Caco-2 (cell line): ENCODE data around the gene UCP2. TPM values are rescaled to one million over a fixed set of nuclear protein-coding genes. Genes with fewer than 3 reads are reported as not detected.
A peak's percentile ranks its signal among the peaks of the same experiment; 100 is the strongest.

Experiments used
- BruUV-seq: library from RNA; stranded (reverse); fragments of 400-500 nt; replicated peaks from 2 replicates; lab custom pipeline; 2021; lab: Mats Ljungman, UMichigan
- CTCF ChIA-PET: fragments of 300-600 bp; sonication (Branson Sonifier 250); formaldehyde crosslinking; loops from one replicate; lab custom pipeline; 2022; ENCODE audit warnings: antibody characterized with exemption; lab: Charles Lee
- POLR2A ChIA-PET: fragments of 300-600 bp; sonication (Branson Sonifier 250); formaldehyde crosslinking; loops from one replicate; lab custom pipeline; 2022; ENCODE audit warnings: antibody characterized with exemption; lab: Charles Lee
- DNase-seq, 2 experiments: peaks; one replicate each; pipeline versions ENCODE4 v3.0.0 to v3.0.0-alpha.2; 2020 to 2022
- H3K27me3 ChIP-seq: replicated peaks from 2 replicates; pipeline ENCODE4 v1.6.0; 2011; ENCODE audit warnings: low read length; ENCODE audit not compliant: control insufficient read depth, insufficient read depth
- H3K36me3 ChIP-seq: 2 replicates; pipeline ENCODE4 v1.5.1; 2011; ENCODE audit warnings: low read length; ENCODE audit not compliant: control insufficient read depth, insufficient read depth
- H3K4me1 ChIP-seq: fragments of 250-450 bp; sonication (Bioruptor Pico); 2 replicates; pipeline ENCODE4 v1.5.1; 2020; ENCODE audit warnings: mild to moderate bottlenecking
- H3K4me3 ChIP-seq: 2 replicates; pipeline ENCODE4 v1.5.1; 2011; ENCODE audit warnings: low read depth, mild to moderate bottlenecking, control low read depth, low read length
- H3K9me3 ChIP-seq: fragments of 250-450 bp; sonication (Bioruptor Pico); 2 replicates; pipeline ENCODE4 v1.5.1; 2020; ENCODE audit warnings: mild to moderate bottlenecking, moderate library complexity
- H3K27ac Mint-ChIP-seq: one replicate; pipeline ENCODE4 v1.8.0; 2022; ENCODE audit warnings: mixed read lengths; ENCODE audit not compliant: unreplicated experiment
- H3K27me3 Mint-ChIP-seq: one replicate; pipeline ENCODE4 v1.8.0; 2022; ENCODE audit warnings: mixed read lengths; ENCODE audit not compliant: insufficient read depth, unreplicated experiment
- H3K36me3 Mint-ChIP-seq: one replicate; pipeline ENCODE4 v1.8.0; 2022; ENCODE audit warnings: mild to moderate bottlenecking, mixed read lengths; ENCODE audit not compliant: insufficient read depth, unreplicated experiment
- H3K4me1 Mint-ChIP-seq: one replicate; pipeline ENCODE4 v1.8.0; 2022; ENCODE audit warnings: low read depth, mixed read lengths; ENCODE audit not compliant: unreplicated experiment
- H3K4me3 Mint-ChIP-seq: one replicate; pipeline ENCODE4 v1.8.0; 2022; ENCODE audit warnings: mild to moderate bottlenecking, moderate library complexity, mixed read lengths; ENCODE audit not compliant: unreplicated experiment
- H3K9me3 Mint-ChIP-seq: one replicate; pipeline ENCODE4 v1.8.0; 2022; ENCODE audit warnings: mixed read lengths; ENCODE audit not compliant: unreplicated experiment
- intact Hi-C: fragments of 100-400 bp; cut with micrococcal nuclease; formaldehyde crosslinking; loops from one replicate; pipeline ENCODE4 v1.10.0; 2022; ENCODE audit not compliant: unreplicated experiment
- total RNA-seq: library from RNA; stranded (reverse); gene quantifications from 2 replicates; pipeline ENCODE4 v1.2.3, GENCODE V29; 2022
- TF ChIP-seq, protein P1 (sequence below), 2 experiments: fragments of 200-600 bp in 1 of 2; IDR thresholded peaks; 1 replicate in 1 of 2; 2 replicates in 1 of 2; pipeline versions ENCODE4 v1.5.1 to v1.8.0; 2011 to 2022; ENCODE audit warnings: antibody characterized with exemption in 1 of 2, control low read depth in 1 of 2, inconsistent platforms in 1 of 2, low read depth in 1 of 2, low read length in 1 of 2, mild to moderate bottlenecking in 1 of 2, moderate library complexity in 1 of 2; ENCODE audit not compliant: insufficient read depth in 1 of 2, severe bottlenecking in 1 of 2, unreplicated experiment in 1 of 2

UCP2 gene
- total RNA-seq, 1 experiment from 2014 or later = 144 TPM

DNA sequence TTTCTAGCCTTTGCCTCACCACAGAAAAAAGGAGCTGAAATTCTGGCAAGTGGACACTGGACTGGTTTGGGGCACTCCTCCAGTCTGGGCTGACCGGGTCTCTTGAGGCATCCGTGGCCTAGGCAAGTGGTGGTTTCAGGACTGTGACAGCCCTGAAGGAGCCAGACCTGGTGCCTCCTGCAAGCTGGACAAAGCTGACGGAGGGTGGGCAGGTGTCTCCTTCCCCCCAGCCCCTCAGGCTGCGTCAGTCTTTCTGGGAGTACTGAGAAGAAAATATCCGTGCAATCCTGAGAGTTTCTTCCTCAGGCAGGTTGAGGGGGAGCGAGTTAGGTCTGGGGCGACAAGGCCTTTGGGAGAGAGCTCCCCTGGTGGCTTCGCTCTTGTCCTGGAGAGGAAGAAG lies 30.5 kb upstream of the UCP2 start:
- no peaks in the 10 kb centered on the region for H3K4me1 Mint-ChIP-seq
- BruUV-seq = no TSS peak
- peaks cover 5% of the 10 kb centered on the region for H3K36me3 Mint-ChIP-seq
- POLR2A ChIA-PET = no interaction called here
- Histone ChIP-seq H3K27me3 (no peaks in the 10 kb centered on the region), H3K36me3 (no peaks in the 10 kb centered on the region), H3K9me3 (no peaks in the 10 kb centered on the region), H3K4me3 (no peak overlapping the region), H3K4me1 (peaks cover 3% of the 10 kb centered on the region; the same call in 1 of the 2 replicates)
- TF ChIP-seq, protein P1, sequence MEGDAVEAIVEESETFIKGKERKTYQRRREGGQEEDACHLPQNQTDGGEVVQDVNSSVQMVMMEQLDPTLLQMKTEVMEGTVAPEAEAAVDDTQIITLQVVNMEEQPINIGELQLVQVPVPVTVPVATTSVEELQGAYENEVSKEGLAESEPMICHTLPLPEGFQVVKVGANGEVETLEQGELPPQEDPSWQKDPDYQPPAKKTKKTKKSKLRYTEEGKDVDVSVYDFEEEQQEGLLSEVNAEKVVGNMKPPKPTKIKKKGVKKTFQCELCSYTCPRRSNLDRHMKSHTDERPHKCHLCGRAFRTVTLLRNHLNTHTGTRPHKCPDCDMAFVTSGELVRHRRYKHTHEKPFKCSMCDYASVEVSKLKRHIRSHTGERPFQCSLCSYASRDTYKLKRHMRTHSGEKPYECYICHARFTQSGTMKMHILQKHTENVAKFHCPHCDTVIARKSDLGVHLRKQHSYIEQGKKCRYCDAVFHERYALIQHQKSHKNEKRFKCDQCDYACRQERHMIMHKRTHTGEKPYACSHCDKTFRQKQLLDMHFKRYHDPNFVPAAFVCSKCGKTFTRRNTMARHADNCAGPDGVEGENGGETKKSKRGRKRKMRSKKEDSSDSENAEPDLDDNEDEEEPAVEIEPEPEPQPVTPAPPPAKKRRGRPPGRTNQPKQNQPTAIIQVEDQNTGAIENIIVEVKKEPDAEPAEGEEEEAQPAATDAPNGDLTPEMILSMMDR (IDR thresholded peaks at IDR 0.05; ENCODE audit: insufficient read depth in 1 of 2, low read depth in 1 of 2, low read length in 1 of 2, severe bottlenecking in 1 of 2, unreplicated experiment in 1 of 2) = no peak
- H3K27ac Mint-ChIP-seq = no peak overlapping the region
- CTCF ChIA-PET = no interaction called here
- H3K9me3 Mint-ChIP-seq = no peaks in the 10 kb centered on the region
- no peak for DNase-seq
- no peak overlapping the region for H3K4me3 Mint-ChIP-seq
- intact Hi-C loops = no loop called here
- H3K27me3 Mint-ChIP-seq = no peaks in the 10 kb centered on the region

DNA sequence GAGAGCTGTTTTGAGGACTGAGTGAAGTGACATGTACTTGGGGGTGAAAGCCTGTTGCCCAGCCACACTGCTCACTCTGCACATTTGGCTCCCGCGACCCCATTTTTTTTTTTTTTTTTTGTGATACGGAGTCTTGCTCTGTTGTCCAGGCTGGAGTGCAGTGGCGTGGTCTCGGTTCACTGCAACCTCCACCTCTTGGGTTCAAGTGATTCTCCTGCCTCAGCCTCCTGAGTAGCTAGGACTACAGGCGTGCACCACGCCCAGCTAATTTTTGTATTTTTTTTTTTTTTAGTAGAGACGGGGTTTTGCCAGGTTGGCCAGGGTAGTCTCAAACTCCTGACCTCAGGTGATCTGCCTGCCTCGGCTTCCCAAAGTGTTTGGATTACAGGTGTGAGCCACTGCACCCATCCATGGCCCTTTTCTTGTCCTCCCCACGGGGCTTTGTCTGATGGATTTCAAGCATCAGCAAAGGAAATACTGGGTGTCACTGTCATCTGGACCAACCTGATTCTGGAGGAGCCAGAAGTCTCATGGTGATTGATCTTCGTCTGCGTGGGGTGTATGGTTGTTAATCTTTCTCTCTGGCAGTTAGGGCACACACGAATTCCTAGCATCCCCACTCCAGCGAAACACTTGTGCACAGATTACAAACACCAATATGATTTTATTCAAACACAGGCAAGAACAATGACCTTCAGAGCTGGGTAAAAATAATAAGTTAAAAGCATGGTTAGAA lies 29.6 kb upstream of the UCP2 start:
- Histone ChIP-seq H3K9me3 (no peaks in the 10 kb centered on the region), H3K4me1 (no peaks in the 10 kb centered on the region), H3K27me3 (no peaks in the 10 kb centered on the region), H3K4me3 (no peak overlapping the region), H3K36me3 (no peaks in the 10 kb centered on the region)
- no peak for DNase-seq
- no TSS peak for BruUV-seq
- Mint-ChIP-seq H3K27ac (no peak overlapping the region), H3K27me3 (no peaks in the 10 kb centered on the region), H3K4me3 (no peak overlapping the region), H3K36me3 (peaks cover 5% of the 10 kb centered on the region), H3K9me3 (no peaks in the 10 kb centered on the region), H3K4me1 (no peaks in the 10 kb centered on the region)
- POLR2A ChIA-PET = interaction anchor here (0.7 kb wide), 1 partner anchor 93 kb away, joined by 3 read pairs; no protein-coding TSS in a partner anchor
- CTCF ChIA-PET = no interaction called here
- intact Hi-C loops = no loop called here
- TF ChIP-seq, protein P1 (IDR thresholded peaks at IDR 0.05; ENCODE audit: insufficient read depth in 1 of 2, low read depth in 1 of 2, low read length in 1 of 2, severe bottlenecking in 1 of 2, unreplicated experiment in 1 of 2) = no peak

DNA sequence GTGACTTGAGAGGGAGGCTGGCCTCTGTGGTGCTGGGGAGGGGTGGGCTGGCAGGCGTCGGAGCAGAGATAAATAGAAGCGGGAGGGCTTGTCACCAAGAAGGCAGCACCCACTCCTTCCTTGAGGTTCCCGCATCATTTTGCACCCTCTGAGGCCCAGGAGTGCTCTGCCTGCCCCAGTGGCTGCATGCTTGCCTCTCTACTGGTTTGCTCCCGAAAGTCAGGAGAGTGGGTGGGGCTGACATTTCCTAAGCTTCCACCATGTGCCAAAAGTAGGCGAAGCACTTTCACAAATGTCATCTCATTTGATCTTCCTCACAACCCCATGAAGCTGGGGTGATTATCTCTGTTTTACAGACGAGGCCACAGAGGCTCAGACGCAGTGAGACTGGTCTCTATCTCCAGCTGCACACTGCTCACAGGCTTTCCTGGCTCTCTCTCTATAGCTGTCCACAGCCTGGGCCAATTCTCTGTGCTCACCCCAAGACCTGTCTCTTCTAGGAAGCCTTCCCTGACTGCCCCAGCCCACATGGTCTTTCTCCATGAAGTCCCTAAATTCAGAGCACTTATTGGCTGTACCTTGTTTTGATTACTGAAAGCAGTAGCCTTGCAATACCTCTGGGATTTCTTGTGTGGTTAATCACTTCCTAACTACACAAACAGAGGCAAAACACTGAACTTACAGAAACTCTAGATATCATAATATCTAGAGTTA lies 28.9 kb upstream of the UCP2 start:
- TF ChIP-seq, protein P1 (IDR thresholded peaks at IDR 0.05; ENCODE audit: insufficient read depth in 1 of 2, low read depth in 1 of 2, low read length in 1 of 2, severe bottlenecking in 1 of 2, unreplicated experiment in 1 of 2) = no peak
- Histone ChIP-seq H3K9me3 (no peaks in the 10 kb centered on the region), H3K4me1 (no peaks in the 10 kb centered on the region), H3K27me3 (no peaks in the 10 kb centered on the region), H3K36me3 (no peaks in the 10 kb centered on the region), H3K4me3 (no peak overlapping the region)
- ChIA-PET POLR2A (interaction anchor here (0.5 to 0.7 kb wide), 2 partner anchors 94 to 288 kb away, joined by 3 to 7 read pairs; no protein-coding TSS in a partner anchor), CTCF (no interaction called here)
- Mint-ChIP-seq H3K4me3 (no peak overlapping the region), H3K36me3 (peaks cover under 1% of the 10 kb centered on the region), H3K27ac (no peak overlapping the region), H3K9me3 (no peaks in the 10 kb centered on the region), H3K27me3 (no peaks in the 10 kb centered on the region), H3K4me1 (no peaks in the 10 kb centered on the region)
- DNase-seq = peak in 1 of 2 experiments; percentile 27
- no TSS peak for BruUV-seq
- intact Hi-C loops = no loop called here
